Neutrophil (primary cell): Measurements from ENCODE around the gene HRH1.

Experiments
- H3K27ac ChIP-seq: fragments of 200-600 bp; sonication (generic); 2 replicates; pipeline ENCODE4 v1.5.1; 2016; ENCODE audit warnings: mild to moderate bottlenecking, moderate library complexity
- H3K27me3 ChIP-seq: fragments of 200-600 bp; sonication (generic); 2 replicates; pipeline ENCODE4 v1.6.0; 2016; ENCODE audit warnings: mild to moderate bottlenecking
- H3K36me3 ChIP-seq: fragments of 200-600 bp; sonication (generic); 2 replicates; pipeline ENCODE4 v1.5.1; 2017
- H3K4me1 ChIP-seq, 2 experiments: fragments of 200-600 bp in 1 of 2; sonication (generic) in 1 of 2; 1 replicate in 1 of 2; 2 replicates in 1 of 2; pipeline versions ENCODE4 v1.5.1 to v1.6.1; 2013 to 2016; ENCODE audit warnings: low read depth in 1 of 2, low read length in 1 of 2, mild to moderate bottlenecking in 1 of 2, moderate library complexity in 1 of 2; ENCODE audit not compliant: control insufficient read depth in 1 of 2, insufficient read depth in 1 of 2
- H3K4me3 ChIP-seq, 2 experiments: fragments of 200-600 bp in 1 of 2; sonication (generic) in 1 of 2; 1 replicate in 1 of 2; 2 replicates in 1 of 2; pipeline ENCODE4 v1.5.1; 2013 to 2016; ENCODE audit warnings: low read depth in 1 of 2, low read length in 1 of 2, mild to moderate bottlenecking in 1 of 2, moderate library complexity in 1 of 2
- H3K9me3 ChIP-seq: fragments of 200-600 bp; sonication (generic); 2 replicates; pipeline ENCODE4 v1.5.1; 2016
- CTCF ChIP-seq: fragments of 200-600 bp; sonication (generic); IDR thresholded peaks from 2 replicates; pipeline ENCODE4 v1.5.1; 2016; ENCODE audit warnings: antibody characterized with exemption

The HRH1 gene

GRCh38 chr3:11168406-11168805 is 14.1 kb downstream of the HRH1 start:
- no peak overlapping the region for H3K4me3 ChIP-seq
- H3K9me3 ChIP-seq = no peaks in the 10 kb centered on the region
- H3K4me1 ChIP-seq = no peaks in the 10 kb centered on the region
- H3K27ac ChIP-seq = no peak overlapping the region
- no peak for TF ChIP-seq CTCF
- peaks cover 16% of the 10 kb centered on the region for H3K27me3 ChIP-seq
- no peaks in the 10 kb centered on the region for H3K36me3 ChIP-seq

GRCh38 chr3:11168881-11169805 is 14.8 kb downstream of the HRH1 start:
- H3K4me1 ChIP-seq = no peaks in the 10 kb centered on the region
- H3K27me3 ChIP-seq = peaks cover 10% of the 10 kb centered on the region
- H3K36me3 ChIP-seq = no peaks in the 10 kb centered on the region
- no peak overlapping the region for H3K27ac ChIP-seq
- TF ChIP-seq CTCF = no peak
- H3K4me3 ChIP-seq = no peak overlapping the region
- H3K9me3 ChIP-seq = no peaks in the 10 kb centered on the region

DNA sequence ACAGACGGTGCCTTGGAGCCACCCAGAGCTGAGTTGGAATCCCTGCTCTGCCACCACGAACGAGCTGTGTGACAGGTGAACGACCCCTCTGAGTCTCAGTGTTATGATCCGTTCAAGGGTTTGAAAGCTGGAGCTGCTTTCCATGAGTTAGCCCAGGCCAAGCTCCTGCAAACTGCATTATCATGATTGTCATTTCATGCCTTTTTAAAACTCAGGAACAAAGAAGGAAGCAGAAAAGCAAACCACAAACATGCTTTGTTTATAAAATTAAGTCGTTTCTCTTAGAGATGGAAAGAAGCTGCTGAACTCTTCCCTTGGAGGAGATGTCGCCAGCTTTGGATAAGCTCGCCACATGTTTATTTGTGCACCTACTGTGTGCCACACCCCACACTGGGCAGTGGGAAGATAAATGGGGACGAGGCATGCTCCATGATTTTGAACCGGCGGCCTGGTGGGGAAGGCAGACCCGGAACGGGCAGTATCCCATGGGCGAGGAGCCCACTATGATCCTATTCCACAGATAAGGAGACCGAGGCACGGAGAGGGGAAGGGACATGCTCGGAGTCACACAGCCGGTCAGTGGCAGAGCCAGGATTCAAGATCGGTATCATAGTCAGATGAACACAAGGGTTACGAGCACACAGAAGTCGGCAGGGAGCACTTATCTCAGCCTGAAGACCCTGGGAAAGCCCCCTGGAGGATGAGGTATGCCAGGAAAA is 15.9 kb downstream of the HRH1 start:
- Histone ChIP-seq H3K27me3 (no peaks in the 10 kb centered on the region), H3K27ac (no peak overlapping the region), H3K9me3 (no peaks in the 10 kb centered on the region), H3K4me3 (no peak overlapping the region), H3K4me1 (no peaks in the 10 kb centered on the region), H3K36me3 (no peaks in the 10 kb centered on the region)
- no peak for TF ChIP-seq CTCF

GRCh38 chr3:11172096-11172690 is 17.9 kb downstream of the HRH1 start:
- no peaks in the 10 kb centered on the region for H3K9me3 ChIP-seq
- no peak overlapping the region for H3K27ac ChIP-seq
- no peak overlapping the region for H3K4me3 ChIP-seq
- H3K4me1 ChIP-seq = no peaks in the 10 kb centered on the region
- no peak for TF ChIP-seq CTCF
- no peaks in the 10 kb centered on the region for H3K36me3 ChIP-seq
- H3K27me3 ChIP-seq = no peaks in the 10 kb centered on the region

- no peaks in the 10 kb centered on the region for H3K9me3 ChIP-seq
- no peaks in the 10 kb centered on the region for H3K4me1 ChIP-seq
- H3K27me3 ChIP-seq = no peaks in the 10 kb centered on the region
- no peak overlapping the region for H3K4me3 ChIP-seq
- no peak overlapping the region for H3K27ac ChIP-seq
- H3K36me3 ChIP-seq = no peaks in the 10 kb centered on the region
- TF ChIP-seq CTCF = no peak
Observed at GRCh38 chr3:11173828-11174465, 19.7 kb downstream of the HRH1 start.
